SIG-M5 treated with dmso at 0.1 percent for 504 hours (cell line): Measurements from ENCODE around the gene CCR8.
A peak's percentile ranks its signal among the peaks of the same experiment; 100 is the strongest.

Experiments used
- DNase-seq: peaks from one replicate; lab custom pipeline; 2025; ENCODE audit not compliant: unreplicated experiment; lab: John Stamatoyannopoulos, UW

CCR8 gene, protein sequence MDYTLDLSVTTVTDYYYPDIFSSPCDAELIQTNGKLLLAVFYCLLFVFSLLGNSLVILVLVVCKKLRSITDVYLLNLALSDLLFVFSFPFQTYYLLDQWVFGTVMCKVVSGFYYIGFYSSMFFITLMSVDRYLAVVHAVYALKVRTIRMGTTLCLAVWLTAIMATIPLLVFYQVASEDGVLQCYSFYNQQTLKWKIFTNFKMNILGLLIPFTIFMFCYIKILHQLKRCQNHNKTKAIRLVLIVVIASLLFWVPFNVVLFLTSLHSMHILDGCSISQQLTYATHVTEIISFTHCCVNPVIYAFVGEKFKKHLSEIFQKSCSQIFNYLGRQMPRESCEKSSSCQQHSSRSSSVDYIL

DNA sequence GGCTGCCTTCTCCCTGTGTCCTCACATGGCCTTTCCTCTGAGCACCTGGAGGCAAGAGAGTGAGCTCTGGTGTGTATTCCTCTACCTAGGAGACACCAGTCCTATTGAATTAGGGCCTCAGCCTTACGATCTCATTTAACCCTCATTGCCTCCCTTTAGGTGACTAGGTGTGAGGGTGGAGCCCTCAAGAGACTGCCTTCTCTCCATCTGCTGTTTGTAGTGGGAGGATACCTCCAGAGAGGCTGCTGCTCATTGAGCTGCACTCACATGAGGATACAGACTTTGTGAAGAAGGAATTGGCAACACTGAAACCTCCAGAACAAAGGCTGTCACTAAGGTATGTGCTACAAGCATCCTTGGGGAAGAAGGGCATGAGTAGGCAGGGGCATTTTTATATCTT, at the start of gene CCR8:
TSS of gene CCR8 (plus strand) at position 217 of the 400 bp plus-strand sequence. CDS start 2,623 bp downstream, outside the sequence.
- DNase-seq = no peak

DNA sequence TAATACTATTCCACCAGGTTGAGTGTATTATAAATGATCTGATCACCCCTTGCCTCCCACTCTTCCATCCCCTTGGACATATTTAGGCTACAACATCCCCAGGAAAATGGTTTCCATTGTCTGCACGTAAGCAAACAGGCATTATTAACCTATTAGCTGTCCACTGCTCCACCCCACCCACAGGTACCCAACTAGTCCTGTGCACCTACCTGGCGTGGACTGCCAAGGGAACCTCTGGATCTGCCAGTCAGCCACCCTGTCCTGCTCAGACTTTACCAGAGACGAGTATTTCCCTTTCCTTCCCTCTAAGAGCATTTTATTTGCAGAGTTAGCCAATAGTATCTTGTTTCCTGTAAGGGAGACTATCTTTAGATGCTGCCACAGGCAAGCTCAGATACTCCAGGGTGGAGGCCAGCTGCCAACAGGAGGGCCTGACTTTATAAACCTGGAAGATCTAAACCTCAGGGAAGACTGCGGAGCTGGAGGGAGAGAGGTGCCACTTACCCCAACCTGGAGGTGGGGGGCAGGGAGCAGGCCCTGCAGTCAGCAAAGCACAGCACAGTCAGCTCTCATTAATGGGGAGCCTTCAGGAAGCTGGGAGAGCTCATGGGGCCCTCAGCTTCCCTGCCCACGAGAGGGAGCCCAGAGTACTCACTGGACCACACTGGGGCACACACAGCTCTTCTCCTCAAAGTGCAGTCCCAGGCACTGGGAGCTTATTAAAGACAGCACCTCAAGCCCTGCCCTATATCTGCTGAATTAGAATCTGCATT, 49.6 kb upstream of the CCR8 start, which contains the start of gene CX3CR1:
TSS of gene CX3CR1 (minus strand) at position 292 of the 773 bp plus-strand sequence. CDS start 13,527 bp downstream, outside the sequence.
- peak; percentile 77 for DNase-seq

DNA sequence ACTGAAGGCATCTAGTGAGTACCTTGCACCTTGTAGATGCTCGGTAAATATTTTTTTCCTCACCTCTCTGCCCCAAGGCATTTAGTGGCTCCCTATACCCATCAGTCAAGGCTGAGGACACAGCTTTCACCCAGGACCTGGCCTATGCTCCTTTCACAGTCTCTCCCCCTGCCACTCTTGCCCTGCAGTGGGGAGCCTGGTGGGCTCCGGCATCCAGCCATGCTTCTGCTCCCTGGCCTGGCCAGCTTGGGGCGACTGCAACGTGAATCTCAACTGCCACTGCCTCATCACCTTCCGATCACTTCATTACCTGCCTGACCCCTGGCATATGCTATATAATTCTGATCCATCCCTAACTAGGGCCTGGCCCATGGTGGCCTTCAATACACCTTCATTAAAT, 48.9 kb upstream of the CCR8 start:
- no peak for DNase-seq

DNA sequence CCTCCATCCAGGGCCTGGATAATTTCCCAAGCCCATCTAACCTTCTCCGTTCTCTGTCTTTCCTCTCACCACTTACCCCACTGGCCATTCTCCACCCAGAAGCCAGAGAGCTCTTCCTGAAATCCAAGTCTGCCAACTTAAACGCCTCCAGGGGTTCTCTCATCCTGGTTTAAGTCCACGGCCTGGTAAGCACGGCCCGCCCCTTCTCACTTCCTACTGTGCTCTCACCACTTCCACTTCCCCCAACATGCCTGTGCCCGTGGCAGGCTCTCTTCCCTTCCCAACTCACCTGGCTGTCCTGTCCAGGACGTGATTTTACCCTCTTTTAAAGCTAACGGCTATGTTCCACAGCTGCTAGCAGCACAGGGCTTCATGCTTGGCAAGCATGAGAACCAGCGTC, 48.0 kb upstream of the CCR8 start:
- DNase-seq = no peak

DNA sequence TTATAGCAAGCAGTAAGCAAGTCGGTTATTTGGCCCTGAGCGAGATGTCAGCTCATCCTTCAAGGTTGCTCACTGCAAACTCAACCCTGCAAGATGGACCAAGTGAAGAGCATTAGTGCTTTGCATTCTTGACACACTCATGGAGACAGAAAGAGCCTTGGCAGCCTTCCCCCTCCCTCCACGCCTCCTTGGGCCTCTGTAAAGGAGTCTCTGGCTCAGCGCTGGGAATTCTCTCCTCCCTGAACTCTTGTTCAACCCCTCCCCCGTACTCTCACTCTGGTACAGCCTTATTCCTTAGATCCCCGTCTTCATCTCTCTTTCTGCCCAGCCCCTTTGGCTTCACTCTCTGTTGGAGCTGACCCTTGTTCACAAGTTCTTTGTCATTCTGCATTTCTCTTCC, 47.5 kb upstream of the CCR8 start:
- no peak for DNase-seq

DNA sequence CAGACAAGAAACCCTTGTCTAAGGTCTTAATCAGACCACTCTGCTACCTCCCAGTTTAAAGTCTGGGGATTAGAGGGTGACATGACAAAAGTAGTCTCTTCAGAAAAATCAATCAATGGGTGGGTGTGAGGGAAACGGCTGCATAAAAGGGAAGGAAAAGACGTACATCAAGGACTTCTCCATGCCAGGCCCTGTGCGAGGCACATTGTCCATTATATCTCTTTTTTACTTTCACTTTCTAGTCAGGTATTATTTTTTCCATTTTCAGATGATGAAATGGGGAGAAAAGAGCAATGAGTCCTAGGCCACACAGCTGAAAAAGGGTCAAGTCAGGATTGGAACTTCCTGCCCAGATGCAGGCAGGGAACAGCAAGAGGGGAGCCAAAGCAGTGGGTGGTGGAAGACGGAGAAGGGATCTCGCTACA, 45.0 kb upstream of the CCR8 start:
- no peak for DNase-seq

DNA sequence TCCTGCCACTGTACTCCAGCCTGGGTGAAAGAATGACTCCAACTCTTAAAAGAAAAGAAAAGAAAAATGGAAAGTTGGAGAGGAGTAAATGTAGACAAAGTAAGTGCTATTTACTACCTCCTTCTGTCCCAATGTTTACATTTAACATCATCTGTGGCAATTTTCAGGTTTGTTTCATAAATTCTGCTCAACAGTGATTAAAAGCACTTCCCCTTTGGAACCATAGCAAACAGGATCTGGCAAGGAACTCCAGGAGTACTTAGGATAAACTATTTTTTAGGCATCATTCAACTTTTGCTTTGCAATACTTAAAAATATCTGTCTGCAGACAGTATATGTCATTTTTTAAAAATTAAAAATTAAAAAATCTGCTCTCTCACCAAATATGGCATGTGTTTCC, 44.2 kb upstream of the CCR8 start:
- DNase-seq = no peak

DNA sequence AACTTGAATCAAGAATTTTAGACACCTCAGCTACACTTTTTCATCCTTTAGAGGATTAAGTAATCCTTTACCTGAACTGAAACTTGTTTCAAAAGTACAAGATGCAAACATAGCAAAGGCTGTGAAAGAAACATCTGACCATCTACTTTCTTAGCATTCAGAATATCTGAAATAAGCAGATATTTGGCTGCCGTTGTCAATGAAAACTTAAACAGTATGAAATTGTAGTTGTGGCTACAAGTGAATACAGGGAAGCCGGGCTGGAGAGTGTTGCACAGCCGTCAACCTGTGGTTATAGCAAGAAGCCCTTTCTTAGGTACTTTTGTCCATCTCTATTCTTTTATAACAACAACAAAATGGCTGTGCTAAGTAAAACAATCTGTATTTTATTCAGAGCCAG, 42.7 kb upstream of the CCR8 start:
- DNase-seq = no peak

DNA sequence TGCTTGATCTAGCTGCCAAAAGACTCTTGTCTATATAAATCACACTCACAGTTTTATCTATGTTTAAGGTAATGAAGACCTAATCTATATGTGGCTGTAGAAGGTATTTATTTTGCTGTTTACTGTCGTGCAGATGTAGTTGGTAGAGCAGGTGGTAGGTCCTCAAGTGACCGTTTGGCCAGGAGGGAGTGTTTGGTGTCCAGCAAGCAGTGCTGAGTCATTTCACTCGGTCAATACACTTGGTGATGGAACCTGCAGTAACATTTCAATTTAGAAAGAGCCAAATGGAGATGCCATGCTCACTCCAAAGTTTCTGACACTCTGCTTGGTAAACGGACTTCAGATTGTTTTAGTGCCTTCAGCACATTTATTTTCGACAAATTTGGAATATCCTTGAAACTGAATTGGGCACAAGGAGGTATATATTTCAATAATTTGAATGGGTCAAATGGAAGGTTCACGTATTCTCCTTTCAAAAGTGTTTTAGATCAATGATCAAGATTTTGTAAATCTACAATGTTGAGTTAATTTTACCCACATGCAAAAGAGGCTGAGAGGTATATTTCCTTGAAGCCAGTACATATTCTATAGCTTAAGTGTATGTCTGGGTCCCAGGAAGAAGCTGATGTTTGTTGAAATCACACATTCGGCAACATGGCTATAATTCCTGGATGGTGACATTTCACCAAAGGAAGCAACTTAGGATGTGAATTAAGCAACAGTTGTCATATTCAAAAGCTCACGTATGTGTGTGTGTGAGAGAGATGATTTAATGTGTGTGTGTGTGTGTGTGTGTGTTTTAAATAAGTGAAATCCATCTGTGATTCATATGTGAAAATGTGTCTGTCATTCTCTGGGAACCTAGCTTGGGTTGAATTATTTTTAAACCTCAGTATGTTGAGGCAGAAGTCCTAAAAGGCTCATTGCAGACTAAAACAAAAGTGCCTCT, 42.0 kb upstream of the CCR8 start:
- no peak for DNase-seq

DNA sequence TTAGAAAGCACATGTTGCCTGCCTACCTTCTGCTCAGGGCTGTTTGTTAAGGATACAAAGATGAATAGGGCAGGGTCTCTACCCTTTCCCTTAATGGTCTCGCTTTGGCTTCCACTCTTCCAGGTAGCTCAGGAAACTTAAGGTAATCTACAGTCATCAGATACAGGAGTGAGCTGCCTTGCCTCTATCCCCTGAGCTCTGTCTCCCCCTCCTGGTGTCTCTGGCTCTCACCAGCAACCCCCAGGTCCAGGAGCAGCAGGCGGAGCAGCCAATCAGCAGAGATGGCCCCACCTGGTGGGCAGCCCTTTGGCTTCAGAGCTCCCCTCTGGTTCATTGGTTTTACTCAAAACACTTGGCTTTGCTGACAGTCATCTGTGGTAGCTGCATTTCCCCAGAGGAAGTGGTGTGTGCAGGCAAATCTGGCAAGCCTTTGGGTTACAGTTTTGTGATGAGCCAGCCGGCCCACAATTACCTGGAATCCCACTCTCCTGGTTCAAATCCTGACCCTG, 41.2 kb upstream of the CCR8 start:
- peak; percentile 80 for DNase-seq

DNA sequence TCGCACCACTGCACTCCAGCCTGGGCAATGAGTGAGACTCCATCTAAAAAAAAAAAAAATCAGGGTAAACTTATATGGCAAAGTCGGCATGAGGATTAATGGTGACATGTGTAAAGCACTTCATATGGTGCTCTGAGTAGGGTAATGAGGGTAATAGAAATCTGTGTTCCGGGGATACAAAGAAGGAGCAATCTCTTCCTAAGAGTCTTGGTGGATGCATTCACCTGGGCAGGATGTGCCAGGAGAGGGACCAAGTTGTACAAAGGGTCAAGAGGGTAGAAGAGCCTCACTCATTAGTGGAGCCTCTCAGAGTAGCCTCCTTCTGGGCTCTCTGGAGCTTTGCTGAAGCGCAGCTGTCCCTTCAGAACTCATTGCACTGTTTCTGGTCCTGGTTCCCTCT, 40.4 kb upstream of the CCR8 start:
- DNase-seq = no peak

DNA sequence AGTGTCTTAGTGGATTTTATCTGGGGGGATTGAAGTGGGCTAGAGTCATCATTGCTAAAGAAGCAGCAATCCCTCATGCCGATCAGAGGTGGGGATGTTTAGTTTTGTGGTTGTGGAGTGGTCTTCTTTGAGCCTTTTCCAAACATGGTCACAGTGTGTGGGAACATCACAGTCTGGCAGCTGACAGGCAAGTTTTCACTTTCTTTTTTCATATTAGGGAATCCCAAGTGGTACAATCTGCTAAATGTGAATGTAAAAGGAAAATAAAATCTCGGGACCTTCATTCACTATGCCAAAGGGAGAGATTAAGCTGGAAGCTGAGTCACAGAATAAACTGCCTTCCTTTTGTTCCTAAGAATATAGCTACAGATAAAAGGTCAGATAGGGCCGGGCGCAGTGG, 39.3 kb upstream of the CCR8 start:
- no peak for DNase-seq

DNA sequence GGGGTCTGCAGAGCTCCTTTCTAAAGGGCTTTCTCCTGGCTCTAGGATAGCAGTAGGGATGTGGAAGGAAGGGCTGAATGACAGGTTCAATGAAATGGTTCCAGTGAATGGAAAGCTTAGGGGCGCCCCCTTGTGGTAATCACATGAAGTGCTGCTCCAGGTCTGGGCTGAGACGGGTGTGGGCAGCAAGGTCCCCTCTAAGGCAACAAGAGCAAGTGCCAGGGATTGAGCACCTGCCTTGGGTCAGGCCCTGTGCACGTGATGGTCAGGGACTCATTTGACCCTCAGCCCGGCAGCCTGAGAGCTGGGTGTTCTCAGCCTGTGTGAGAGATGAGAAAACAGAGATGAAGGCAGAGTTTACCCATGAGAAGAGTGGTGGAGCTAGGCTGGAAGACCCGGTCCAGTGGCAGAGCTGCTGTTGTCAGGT, 37.6 kb upstream of the CCR8 start:
- peak; percentile 67 for DNase-seq

DNA sequence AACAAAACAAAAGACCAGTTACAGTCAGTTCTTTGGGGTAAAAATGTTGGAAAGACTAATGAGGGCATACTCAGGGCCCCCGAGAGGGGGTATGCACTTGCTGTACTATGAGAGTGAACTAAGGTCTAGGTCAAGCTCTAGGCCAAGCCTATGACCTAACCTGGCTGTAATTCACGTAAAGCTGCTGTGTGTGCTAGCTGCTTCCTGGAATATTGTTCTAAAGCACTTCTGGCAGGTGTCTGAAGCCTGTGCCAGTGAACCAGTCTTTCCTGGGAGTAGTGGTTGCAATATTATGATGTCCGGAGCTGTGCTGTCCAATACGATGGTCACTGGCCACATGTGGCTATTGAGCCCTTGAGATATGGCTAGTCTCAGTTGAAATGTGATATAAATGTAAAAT, 36.5 kb upstream of the CCR8 start:
- no peak for DNase-seq

DNA sequence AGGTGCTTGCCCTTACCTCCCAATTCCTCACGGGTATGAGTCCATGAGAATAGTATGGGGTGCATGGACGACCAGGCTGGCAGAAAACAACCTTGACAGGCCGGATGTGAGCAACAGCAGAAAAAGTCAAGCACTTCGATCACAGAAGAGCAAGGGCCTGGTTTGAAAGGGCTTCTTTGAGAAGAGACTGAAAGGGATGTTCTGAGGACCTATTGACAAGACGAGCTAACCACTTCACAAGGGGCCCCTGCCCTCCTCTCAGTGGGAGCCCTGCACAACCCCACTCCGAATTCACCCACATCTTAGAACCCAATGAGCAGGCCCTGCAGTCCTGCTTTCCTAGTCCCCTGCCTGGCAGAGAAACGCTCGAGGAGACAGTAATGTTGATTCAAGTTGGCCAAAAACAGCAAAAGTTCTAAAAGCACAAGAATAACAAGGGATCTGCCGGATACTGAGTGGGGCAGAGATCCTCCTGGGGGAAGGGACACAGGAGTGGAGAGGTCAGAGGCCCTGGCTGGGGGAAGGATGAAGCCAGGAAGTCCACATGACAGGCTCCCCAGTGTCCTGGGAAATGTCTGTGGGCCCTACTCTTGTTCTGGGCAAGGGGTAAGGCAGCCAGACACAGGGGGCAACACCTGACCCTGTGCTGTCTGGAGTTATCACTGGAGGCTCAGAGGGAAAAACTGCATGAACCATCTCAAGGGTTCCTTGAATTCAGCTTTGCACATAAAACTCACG, 34.9 kb upstream of the CCR8 start:
- no peak for DNase-seq

DNA sequence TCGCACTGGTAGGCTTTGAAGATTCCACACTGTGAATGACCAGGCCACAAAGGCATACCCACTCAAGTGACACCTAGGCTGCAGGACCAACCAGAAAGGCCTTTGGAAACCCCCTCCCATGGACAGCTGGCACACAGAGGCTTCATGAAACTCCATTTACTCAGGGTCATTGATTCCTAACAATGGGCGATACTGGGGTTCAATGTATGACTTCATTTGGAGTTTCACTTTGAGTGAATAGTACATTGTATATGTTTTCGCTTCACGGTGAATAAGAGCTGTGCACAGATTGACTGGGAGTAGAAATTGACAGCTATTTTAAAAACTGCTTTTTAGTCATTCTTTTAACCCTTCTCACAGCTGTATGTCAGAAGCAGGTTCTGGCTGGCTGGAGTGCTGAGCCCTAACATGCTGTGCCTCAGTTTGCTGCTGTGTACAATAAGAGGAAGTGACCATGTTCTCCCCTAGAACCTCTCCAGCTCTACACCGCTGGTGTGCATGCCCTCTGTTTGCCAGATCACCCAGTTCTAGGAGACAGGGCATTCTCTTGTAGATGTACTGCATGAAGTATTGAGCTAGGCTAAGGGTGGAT, 34.2 kb upstream of the CCR8 start:
- DNase-seq = no peak

DNA sequence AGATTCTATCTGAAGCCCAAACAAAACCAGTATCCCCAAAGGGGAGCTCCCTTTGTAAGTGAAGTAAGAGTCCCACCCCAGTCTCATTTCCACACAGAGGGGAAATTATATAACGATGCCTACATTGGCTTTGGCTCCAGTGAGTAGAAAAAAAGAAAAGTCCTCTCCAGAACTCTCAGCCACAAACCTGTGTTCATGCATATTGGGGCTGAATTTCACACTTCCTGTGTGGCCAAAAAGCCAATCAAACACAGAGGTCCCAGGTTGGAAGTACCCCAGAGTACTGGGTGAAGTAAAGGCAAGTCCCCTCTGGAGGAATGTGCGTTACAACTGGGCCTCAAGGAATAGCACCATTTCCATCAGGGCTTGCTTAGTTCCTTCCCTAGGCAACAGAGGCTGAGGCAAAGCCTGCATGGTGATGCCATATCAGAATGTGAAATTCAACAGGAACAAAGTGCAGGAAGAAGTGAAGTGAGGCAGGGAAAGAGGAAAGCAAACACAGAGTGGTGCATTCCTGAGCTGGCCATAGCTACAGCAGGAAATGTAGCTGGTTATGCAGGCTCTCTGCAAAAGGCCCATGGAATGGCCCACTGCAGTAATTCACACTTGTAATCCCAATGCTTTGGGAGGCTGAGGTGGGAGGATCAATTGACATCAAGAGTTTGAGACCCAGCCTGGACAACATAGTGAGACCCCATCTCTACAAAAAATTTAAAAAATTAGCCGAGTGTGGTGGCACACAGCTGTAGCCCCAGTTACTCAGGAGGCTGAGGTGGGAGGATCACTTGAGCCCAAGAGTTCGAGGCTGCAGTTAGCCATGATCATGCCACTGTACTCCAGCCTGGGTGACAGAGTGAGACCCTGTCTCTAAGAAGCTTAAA, 33.1 kb upstream of the CCR8 start:
- no peak for DNase-seq

DNA sequence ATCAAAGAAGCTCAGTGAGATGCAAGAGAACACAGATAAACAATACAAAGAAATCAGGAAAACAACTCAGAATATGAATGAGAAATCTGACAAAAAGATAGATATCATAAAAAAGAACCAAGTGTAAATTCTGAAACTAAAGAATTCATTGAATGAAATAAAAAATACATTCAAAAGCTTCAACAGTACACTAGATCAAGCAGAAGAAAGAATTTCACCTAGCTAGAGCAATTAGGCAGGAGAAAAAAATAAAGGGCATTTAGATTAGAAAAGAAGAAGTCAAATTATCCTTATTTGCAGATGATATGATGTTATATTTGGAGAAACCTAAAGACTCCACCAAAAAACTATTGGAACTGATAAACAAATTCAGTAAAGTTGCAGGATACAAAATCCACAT, 30.2 kb upstream of the CCR8 start:
- DNase-seq = no peak

DNA sequence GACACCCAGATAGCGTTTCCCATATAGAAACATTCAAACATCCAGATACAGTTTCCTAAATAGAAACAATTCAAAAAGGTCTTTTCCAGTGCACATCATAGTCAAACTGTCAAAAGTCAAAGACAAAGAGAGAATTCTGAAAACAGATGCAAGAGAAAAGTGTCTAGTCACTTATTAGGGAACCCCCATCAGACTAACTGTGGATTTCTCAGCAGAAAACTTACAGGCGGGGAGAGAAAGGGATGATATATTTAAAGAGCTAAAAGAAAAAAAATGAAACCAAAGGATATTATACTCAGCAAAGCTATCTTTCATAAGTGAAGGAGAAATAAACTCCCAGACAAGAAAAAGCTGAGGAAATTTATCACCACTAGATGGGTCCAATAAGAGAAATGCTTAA, 27.3 kb upstream of the CCR8 start:
- no peak for DNase-seq
